Measurements from ENCODE around the gene SNORC. TPM values are rescaled to one million over a fixed set of nuclear protein-coding genes. Genes with fewer than 3 reads are reported as not detected.

SNORC gene
- polyA plus RNA-seq, 3 donors, result 0.61 TPM; not detected in 2

GRCh38 chr2:232873292-232873908 is 3.3 kb downstream of the SNORC start:
- no peaks in the 10 kb centered on the region for H3K36me3 ChIP-seq (replicated peaks in 1 of 2; ENCODE audit: control insufficient read depth in 1 of 2, insufficient read depth in 2 of 2, low read length in 2 of 2)
- no peak for TF ChIP-seq CTCF (IDR thresholded peaks at IDR 0.05)
- H3K9ac ChIP-seq (ENCODE audit: insufficient read depth, low read length, poor library complexity, severe bottlenecking), result no peak overlapping the region

GRCh38 chr2:232873909-232874641 is 4.0 kb downstream of the SNORC start:
- Mint-ChIP-seq H3K36me3 (no peaks in the 10 kb centered on the region), H3K27me3 (ENCODE audit: low read depth in 3 of 3) (peaks cover 32 to 39% (median 32%) of the 10 kb centered on the region in 3 donors), H3K4me1 (peaks cover 22% of the 10 kb centered on the region), H3K4me3 (no peak overlapping the region), H3K9me3 (peaks cover 0 to 7% (median 0%) of the 10 kb centered on the region in 7 donors), H3K27ac (peak overlapping the region in 1 of 7 donors; percentile 32)
- Histone ChIP-seq H3K36me3 (replicated peaks in 1 of 2; ENCODE audit: control insufficient read depth in 1 of 2, insufficient read depth in 2 of 2, low read length in 2 of 2) (no peaks in the 10 kb centered on the region), H3K27ac (ENCODE audit: low read depth in 1 of 2, low read length in 2 of 2) (no peak overlapping the region), H3K9ac (ENCODE audit: insufficient read depth, low read length, poor library complexity, severe bottlenecking) (no peak overlapping the region), H3K4me3 (replicated peaks in 1 of 3; ENCODE audit: low read depth in 2 of 3, low read length in 3 of 3) (no peak overlapping the region), H2AFZ (ENCODE audit: insufficient read depth, low read depth, low read length, poor library complexity, severe bottlenecking) (peak overlapping the region; percentile 14), H4K20me1 (ENCODE audit: insufficient read depth, low read length) (no peaks in the 10 kb centered on the region), H3K79me2 (ENCODE audit: insufficient read depth, low read length) (no peaks in the 10 kb centered on the region), H3K4me1 (ENCODE audit: control insufficient read depth in 1 of 2, insufficient read depth in 2 of 2, low read length in 2 of 2) (peaks cover 17 to 30% of the 10 kb centered on the region in 2 donors), H3K4me2 (replicated peaks; ENCODE audit: extremely low read depth, low read length, poor library complexity, severe bottlenecking) (peak overlapping the region; percentile 6), H3K27me3 (ENCODE audit: control insufficient read depth in 2 of 2, insufficient read depth in 2 of 2, low read length in 2 of 2) (peaks cover 8 to 24% of the 10 kb centered on the region in 2 donors), H3K9me3 (replicated peaks in 1 of 2; ENCODE audit: control insufficient read depth in 1 of 2, insufficient read depth in 1 of 2, low read length in 2 of 2) (no peaks in the 10 kb centered on the region)
- 53% methylated on average over 6 of the region's 6 CpGs for WGBS (ENCODE audit: insufficient coverage)
- intact Hi-C loops (cut with micrococcal nuclease), result no loop called here
- peak; percentile 31 to 56 (median 37) for DNase-seq
- no peak for TF ChIP-seq CTCF (IDR thresholded peaks at IDR 0.05)

More at GRCh38 chr2:232873292-232873908, 3.3 kb downstream of the SNORC start:
- no peaks in the 10 kb centered on the region for H3K36me3 Mint-ChIP-seq
- H3K9me3 ChIP-seq (replicated peaks in 1 of 2; ENCODE audit: control insufficient read depth in 1 of 2, insufficient read depth in 1 of 2, low read length in 2 of 2), result no peaks in the 10 kb centered on the region
- no peak overlapping the region for H3K27ac ChIP-seq (ENCODE audit: low read depth in 1 of 2, low read length in 2 of 2)
- no peak for DNase-seq
- H3K27me3 ChIP-seq (ENCODE audit: control insufficient read depth in 2 of 2, insufficient read depth in 2 of 2, low read length in 2 of 2), result peaks cover 8 to 24% of the 10 kb centered on the region in 2 donors
- 98% methylated on average over 14 of the region's 14 CpGs for WGBS (ENCODE audit: insufficient coverage)
- H3K4me3 Mint-ChIP-seq, result no peak overlapping the region
- intact Hi-C loops (cut with micrococcal nuclease), result no loop called here
- H3K9me3 Mint-ChIP-seq, result peaks cover 0 to 7% (median 0%) of the 10 kb centered on the region in 7 donors
- no peak overlapping the region for H3K4me2 ChIP-seq (replicated peaks; ENCODE audit: extremely low read depth, low read length, poor library complexity, severe bottlenecking)
- H3K4me3 ChIP-seq (replicated peaks in 1 of 3; ENCODE audit: low read depth in 2 of 3, low read length in 3 of 3), result no peak overlapping the region
- H3K27me3 Mint-ChIP-seq (ENCODE audit: low read depth in 3 of 3), result peaks cover 29 to 39% (median 32%) of the 10 kb centered on the region in 3 donors
- H3K4me1 ChIP-seq (ENCODE audit: control insufficient read depth in 1 of 2, insufficient read depth in 2 of 2, low read length in 2 of 2), result peaks cover 17 to 30% of the 10 kb centered on the region in 2 donors
- H3K27ac Mint-ChIP-seq, result no peak overlapping the region
- no peaks in the 10 kb centered on the region for H3K79me2 ChIP-seq (ENCODE audit: insufficient read depth, low read length)
- H3K4me1 Mint-ChIP-seq, result peaks cover 22% of the 10 kb centered on the region
- H2AFZ ChIP-seq (ENCODE audit: insufficient read depth, low read depth, low read length, poor library complexity, severe bottlenecking), result no peak overlapping the region
- no peaks in the 10 kb centered on the region for H4K20me1 ChIP-seq (ENCODE audit: insufficient read depth, low read length)

Measured in CD14-positive monocyte (primary cell).